Tibial artery (tissue), 4 donors: ENCODE measurements around the gene COL7A1.
A peak's percentile ranks its signal among the peaks of the same experiment; 100 is the strongest.

Experiments
- DNase-seq, 2 donors: peaks; one replicate each; pipeline ENCODE4 v3.0.0-alpha.2; 2019
- H3K27ac ChIP-seq, 2 donors: fragments of 200-600 bp; sonication (generic) in 1 of 2; 1 replicate in 1 of 2; 2 replicates in 1 of 2; pipeline ENCODE4 v1.5.1; 2018 to 2019; ENCODE audit warnings: mild to moderate bottlenecking in 1 of 2
- H3K27me3 ChIP-seq, 2 donors: fragments of 200-600 bp; sonication (generic) in 1 of 2; one replicate each; pipeline versions ENCODE4 v1.5.1 to v1.6.0; 2016 to 2019
- H3K36me3 ChIP-seq, 3 donors: fragments of 200-600 bp; sonication (generic) in 2 of 3; one replicate each; pipeline ENCODE4 v1.5.1; 2016 to 2019; ENCODE audit warnings: mild to moderate bottlenecking in 2 of 3
- H3K4me1 ChIP-seq, 4 donors: fragments of 200-600 bp; sonication (generic) in 2 of 4; 1 replicate in 3 of 4; 2 replicates in 1 of 4; pipeline ENCODE4 v1.5.1; 2016 to 2019
- H3K4me3 ChIP-seq, 2 donors: fragments of 200-600 bp; sonication (generic) in 1 of 2; 1 replicate in 1 of 2; 2 replicates in 1 of 2; pipeline ENCODE4 v1.5.1; 2018 to 2019; ENCODE audit warnings: mild to moderate bottlenecking in 2 of 2
- H3K9me3 ChIP-seq, 3 donors: fragments of 200-600 bp; sonication (generic) in 1 of 3; one replicate each; pipeline ENCODE4 v1.5.1; 2016 to 2019
- intact Hi-C: fragments of 100-400 bp; cut with DNase I; formaldehyde crosslinking; loops from one replicate; pipeline ENCODE4 v1.15.0; 2023; ENCODE audit warnings: low total_unique reads
- TF ChIP-seq, protein P1 (sequence below), 2 experiments: fragments of 200-600 bp in 1 of 2; fragments of 450-650 bp in 1 of 2; IDR thresholded peaks; one replicate each; pipeline ENCODE4 v1.5.1; 2017 to 2019; ENCODE audit warnings: antibody characterized with exemption in 2 of 2, mild to moderate bottlenecking in 1 of 2, moderate library complexity in 1 of 2

The COL7A1 gene

DNA sequence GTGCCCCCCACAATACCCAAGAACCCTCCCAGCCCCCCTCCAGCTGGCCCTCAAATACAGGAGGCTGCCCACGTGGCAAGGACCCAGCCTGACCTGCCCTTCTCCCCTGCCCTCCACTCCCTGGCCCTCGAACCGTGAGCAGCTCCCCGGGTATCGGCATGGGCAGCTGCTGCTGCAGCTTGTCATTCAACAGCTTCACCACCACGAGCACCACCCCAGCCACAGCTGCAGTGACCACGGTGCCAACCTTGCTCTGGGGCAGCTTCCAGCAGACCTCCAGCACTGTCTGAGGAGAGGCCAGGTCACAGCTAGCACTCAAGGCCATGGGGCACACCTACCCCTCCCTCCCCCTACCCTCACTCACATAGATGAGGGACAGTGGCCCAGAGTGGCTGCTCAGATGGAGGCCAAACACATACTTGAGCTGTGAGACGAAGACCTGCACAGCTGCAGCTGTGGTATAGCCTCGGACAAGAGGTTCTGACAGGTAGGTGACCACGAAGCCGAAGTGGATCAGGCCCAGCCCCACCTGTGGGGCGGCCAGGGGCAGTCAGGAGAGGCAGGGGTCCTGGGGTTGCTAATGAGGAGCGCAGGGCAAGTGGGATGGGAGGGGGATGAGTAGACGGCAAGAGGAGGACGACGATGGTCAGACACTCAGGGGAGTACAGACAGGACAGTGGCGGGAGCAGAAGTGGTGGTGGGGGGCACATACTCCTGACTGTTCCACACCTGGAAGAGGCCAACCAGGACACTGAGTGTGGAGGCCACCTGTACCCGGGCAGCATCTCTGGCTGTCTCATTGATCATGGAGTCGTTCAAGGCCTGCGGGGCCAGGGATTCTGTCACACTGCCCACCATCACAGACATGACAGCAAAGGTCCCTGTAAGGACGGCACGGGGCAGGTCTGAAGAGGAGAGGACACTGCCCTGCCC, 36.7 kb upstream of the COL7A1 start:
- Histone ChIP-seq H3K9me3 (no peaks in the 10 kb centered on the region), H3K36me3 (peaks cover 66 to 70% (median 66%) of the 10 kb centered on the region in 3 donors), H3K4me3 (no peak overlapping the region), H3K27me3 (no peaks in the 10 kb centered on the region), H3K27ac (peak overlapping the region; percentile 10 to 83), H3K4me1 (peaks cover 0 to 46% (median 36%) of the 10 kb centered on the region in 4 donors)
- no peak for DNase-seq
- intact Hi-C loops = loop anchor here (10.0 kb wide), 1 partner anchor 167 kb away; a partner anchor contains a TSS
- TF ChIP-seq, protein P1, sequence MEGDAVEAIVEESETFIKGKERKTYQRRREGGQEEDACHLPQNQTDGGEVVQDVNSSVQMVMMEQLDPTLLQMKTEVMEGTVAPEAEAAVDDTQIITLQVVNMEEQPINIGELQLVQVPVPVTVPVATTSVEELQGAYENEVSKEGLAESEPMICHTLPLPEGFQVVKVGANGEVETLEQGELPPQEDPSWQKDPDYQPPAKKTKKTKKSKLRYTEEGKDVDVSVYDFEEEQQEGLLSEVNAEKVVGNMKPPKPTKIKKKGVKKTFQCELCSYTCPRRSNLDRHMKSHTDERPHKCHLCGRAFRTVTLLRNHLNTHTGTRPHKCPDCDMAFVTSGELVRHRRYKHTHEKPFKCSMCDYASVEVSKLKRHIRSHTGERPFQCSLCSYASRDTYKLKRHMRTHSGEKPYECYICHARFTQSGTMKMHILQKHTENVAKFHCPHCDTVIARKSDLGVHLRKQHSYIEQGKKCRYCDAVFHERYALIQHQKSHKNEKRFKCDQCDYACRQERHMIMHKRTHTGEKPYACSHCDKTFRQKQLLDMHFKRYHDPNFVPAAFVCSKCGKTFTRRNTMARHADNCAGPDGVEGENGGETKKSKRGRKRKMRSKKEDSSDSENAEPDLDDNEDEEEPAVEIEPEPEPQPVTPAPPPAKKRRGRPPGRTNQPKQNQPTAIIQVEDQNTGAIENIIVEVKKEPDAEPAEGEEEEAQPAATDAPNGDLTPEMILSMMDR (IDR thresholded peaks at IDR 0.05) = no peak

DNA sequence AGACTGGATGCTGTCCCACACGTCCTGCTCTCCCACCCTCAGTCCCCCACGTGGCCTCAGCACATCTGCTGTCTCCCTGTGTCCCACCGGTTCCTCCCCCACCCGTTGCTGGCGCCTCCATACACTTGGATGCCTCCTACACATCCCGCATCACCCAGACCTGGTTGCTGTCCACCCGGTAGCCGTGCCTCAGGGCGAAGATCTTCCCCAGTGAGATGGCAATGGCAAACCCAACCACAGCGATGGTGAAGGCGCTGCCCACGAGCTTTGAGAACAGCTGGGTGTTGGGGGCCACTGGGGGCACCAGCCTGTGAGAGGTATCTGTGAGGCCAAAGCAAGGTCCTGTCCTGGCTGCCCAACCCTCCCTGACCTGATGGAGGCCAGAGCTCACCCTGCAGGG, 35.7 kb upstream of the COL7A1 start:
- intact Hi-C loops = loop anchor here (10.0 kb wide), 1 partner anchor 166 kb away; a partner anchor contains a TSS

DNA sequence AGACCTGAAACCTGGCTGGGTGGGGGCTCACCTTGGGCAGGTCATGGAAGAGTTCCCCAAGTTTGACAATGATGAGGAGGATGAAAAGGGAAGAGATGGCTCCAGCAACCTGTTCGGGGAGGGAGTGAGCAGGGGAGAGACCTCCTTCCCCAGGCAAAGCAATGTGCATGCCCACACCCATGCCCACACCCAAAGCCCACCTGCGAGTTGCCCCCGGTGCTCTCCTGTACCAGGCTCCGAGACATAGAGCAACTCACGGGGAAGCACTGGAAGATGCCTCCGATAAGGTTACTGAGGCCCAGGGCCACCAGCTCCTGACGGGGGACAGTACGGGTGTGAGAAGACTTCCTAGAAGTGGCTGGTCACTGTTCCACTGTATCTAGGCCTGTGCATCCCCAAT, 35.3 kb upstream of the COL7A1 start:
- Histone ChIP-seq H3K36me3 (peaks cover 79 to 84% (median 80%) of the 10 kb centered on the region in 3 donors), H3K4me1 (peaks cover 0 to 35% (median 27%) of the 10 kb centered on the region in 4 donors), H3K9me3 (no peaks in the 10 kb centered on the region), H3K27me3 (no peaks in the 10 kb centered on the region), H3K27ac (no peak overlapping the region), H3K4me3 (no peak overlapping the region)
- intact Hi-C loops = loop anchor here (10.0 kb wide), 1 partner anchor 166 kb away; a partner anchor contains a TSS
- no peak for DNase-seq
- TF ChIP-seq, protein P1 (IDR thresholded peaks at IDR 0.05) = no peak

More for the DNA sequence above, 35.7 kb upstream of the COL7A1 start:
- no peak for DNase-seq
- H3K36me3 ChIP-seq = peaks cover 75 to 79% (median 76%) of the 10 kb centered on the region in 3 donors
- H3K9me3 ChIP-seq = no peaks in the 10 kb centered on the region
- no peak overlapping the region for H3K27ac ChIP-seq
- H3K4me3 ChIP-seq = no peak overlapping the region
- H3K27me3 ChIP-seq = no peaks in the 10 kb centered on the region
- TF ChIP-seq, protein P1 (IDR thresholded peaks at IDR 0.05) = no peak
- H3K4me1 ChIP-seq = peaks cover 0 to 36% (median 28%) of the 10 kb centered on the region in 4 donors

DNA sequence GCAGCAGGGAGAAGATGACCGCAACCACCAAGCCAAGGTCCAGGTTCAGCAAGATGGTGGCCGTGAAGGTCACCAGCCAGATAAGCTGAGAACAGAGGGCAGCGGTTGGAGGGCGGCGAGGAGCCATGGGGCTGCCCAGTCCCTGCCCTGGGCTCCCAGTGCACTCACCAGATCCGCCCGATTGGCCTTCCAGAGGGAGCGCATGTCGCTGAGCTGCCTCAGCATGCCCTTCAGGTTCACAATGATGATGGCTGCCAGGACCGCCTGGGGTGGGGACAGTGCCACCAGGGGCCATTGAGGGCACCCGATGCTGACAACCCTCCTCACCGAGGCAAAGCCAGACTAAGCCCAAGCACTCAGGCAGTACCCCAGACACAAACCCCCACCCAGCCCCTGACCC, 34.8 kb upstream of the COL7A1 start:
- intact Hi-C loops = loop anchor here (10.0 kb wide), 1 partner anchor 165 kb away; a partner anchor contains a TSS
- Histone ChIP-seq H3K27ac (no peak overlapping the region), H3K4me3 (no peak overlapping the region), H3K9me3 (no peaks in the 10 kb centered on the region), H3K27me3 (no peaks in the 10 kb centered on the region), H3K4me1 (peaks cover 0 to 35% (median 27%) of the 10 kb centered on the region in 4 donors), H3K36me3 (peaks cover 85 to 89% (median 85%) of the 10 kb centered on the region in 3 donors)
- TF ChIP-seq, protein P1 (IDR thresholded peaks at IDR 0.05) = no peak
- DNase-seq = no peak

DNA sequence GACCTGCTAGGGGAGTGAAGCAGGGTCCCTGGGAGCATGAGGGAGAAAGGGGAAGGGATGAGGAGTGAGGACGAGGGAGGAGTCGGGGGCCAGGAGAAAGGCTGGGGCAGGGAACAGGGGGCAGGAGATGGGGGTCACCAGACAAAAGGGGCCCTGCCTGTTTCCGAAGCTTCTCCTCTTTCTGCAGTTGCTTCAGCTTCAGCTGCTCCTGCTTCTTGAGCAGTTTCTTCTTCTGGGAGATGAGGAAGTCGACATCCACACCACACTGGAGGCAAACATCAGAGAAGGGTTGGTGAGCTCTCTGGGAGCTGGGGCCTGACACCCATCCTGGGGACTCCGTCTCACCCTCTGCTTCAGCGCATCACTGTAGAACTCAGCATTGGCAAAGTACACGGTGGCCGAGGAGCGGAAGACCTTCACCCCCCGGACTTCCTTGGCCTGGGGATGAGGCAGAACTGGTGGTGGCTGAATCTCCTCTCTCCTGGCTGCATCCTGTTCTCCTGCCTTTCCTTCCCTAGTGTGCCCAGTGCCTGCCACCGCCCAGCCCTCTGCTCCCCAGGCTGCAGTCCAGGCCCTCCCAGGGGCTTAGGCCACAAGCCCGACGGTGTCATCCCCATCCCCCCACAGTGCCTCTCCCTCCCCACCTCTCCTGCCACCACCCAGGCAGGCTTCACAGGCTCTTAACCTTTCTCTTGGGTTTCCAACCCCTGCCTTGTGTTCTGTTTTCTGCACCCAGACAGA, 33.3 kb upstream of the COL7A1 start:
- Histone ChIP-seq H3K9me3 (no peaks in the 10 kb centered on the region), H3K27me3 (no peaks in the 10 kb centered on the region), H3K4me1 (peaks cover 0 to 23% (median 16%) of the 10 kb centered on the region in 4 donors), H3K4me3 (no peak overlapping the region), H3K36me3 (peaks cover 95 to 100% (median 98%) of the 10 kb centered on the region in 3 donors), H3K27ac (no peak overlapping the region)
- no peak for DNase-seq
- intact Hi-C loops = no loop called here
- TF ChIP-seq, protein P1 (IDR thresholded peaks at IDR 0.05) = no peak
